Measurements from ENCODE around the gene MSMO1.
"Not testable (repeated sequence)": the region's sequence is repeated elsewhere in the genome, so short reads cannot be mapped to it uniquely, and the experiment has no call there.

GRCh38 chr4:165286619-165287340 lies 40.7 kb upstream of the MSMO1 start:
- not testable (repeated sequence) for TF ChIP-seq CTCF, EP300 (IDR thresholded peaks at IDR 0.05)

Data from esophagus muscularis mucosa (tissue), 3 donors.